IMR-90 (cell line): ENCODE results near the gene FAM131B. TPM values are rescaled to one million over a fixed set of nuclear protein-coding genes. Genes with fewer than 3 reads are reported as not detected.

Experiments used
- ATAC-seq: fragments of 200-7000 bp; cut with Tn5 transposase; 2 replicates; pipeline ENCODE4 v1.9.1; 2020; ENCODE audit warnings: low read depth, mild to moderate bottlenecking, moderate library complexity
- BruUV-seq: library from RNA; stranded (reverse); fragments of 400-500 nt; replicated peaks from 2 replicates; lab custom pipeline; 2021; lab: Mats Ljungman, UMichigan
- CTCF ChIA-PET: fragments of 300-600 bp; formaldehyde crosslinking; extraction: SDS; loops from one replicate; lab custom pipeline; 2021; ENCODE audit warnings: antibody characterized with exemption; lab: Yijun Ruan, JAX
- POLR2A ChIA-PET: fragments of 300-600 bp; sonication (Branson Sonifier 250); formaldehyde crosslinking; loops from one replicate; lab custom pipeline; 2022; ENCODE audit warnings: antibody characterized with exemption; ENCODE audit not compliant: unreplicated experiment; lab: Charles Lee
- DNase-seq: peaks from one replicate; pipeline ENCODE4 v3.0.0; 2013
- H2AFZ ChIP-seq: replicated peaks from 2 replicates; pipeline ENCODE3; 2013; ENCODE audit warnings: low read length, mild to moderate bottlenecking; ENCODE audit not compliant: poor library complexity
- H2AK5ac ChIP-seq: 2 replicates; pipeline ENCODE4 v1.6.1; 2013; ENCODE audit warnings: low read depth, low read length, inconsistent platforms
- H2AK9ac ChIP-seq: replicated peaks from 2 replicates; pipeline ENCODE3; 2013; ENCODE audit warnings: mild to moderate bottlenecking, low read depth, low read length, moderate library complexity; ENCODE audit not compliant: poor library complexity
- H2BK120ac ChIP-seq: 2 replicates; pipeline ENCODE4 v1.6.1; 2013; ENCODE audit warnings: low read depth, low read length, inconsistent platforms
- H2BK15ac ChIP-seq: 3 replicates; pipeline ENCODE4 v1.6.1; 2013; ENCODE audit warnings: low read depth, low read length, inconsistent platforms
- H2BK20ac ChIP-seq: 2 replicates; pipeline ENCODE4 v1.6.1; 2013; ENCODE audit warnings: low read depth, mild to moderate bottlenecking, inconsistent platforms, low read length, moderate library complexity
- H2BK5ac ChIP-seq: 2 replicates; pipeline ENCODE4 v1.6.1; 2013; ENCODE audit warnings: mild to moderate bottlenecking, low read depth, low read length, inconsistent platforms; ENCODE audit not compliant: poor library complexity, severe bottlenecking
- H3K14ac ChIP-seq: replicated peaks from 2 replicates; pipeline ENCODE4 v1.6.1; 2013; ENCODE audit warnings: low read depth, low read length, inconsistent platforms
- H3K18ac ChIP-seq: 2 replicates; pipeline ENCODE4 v1.6.1; 2013; ENCODE audit warnings: low read depth, low read length, control low read depth
- H3K23ac ChIP-seq: 2 replicates; pipeline ENCODE4 v1.6.1; 2013; ENCODE audit warnings: low read depth, low read length, inconsistent platforms
- H3K27ac ChIP-seq: 2 replicates; pipeline ENCODE4 v1.5.1; 2013; ENCODE audit warnings: mild to moderate bottlenecking, control low read depth, low read length; ENCODE audit not compliant: insufficient read depth
- H3K27me3 ChIP-seq: 2 replicates; pipeline ENCODE4 v1.6.1; 2013; ENCODE audit warnings: low read length; ENCODE audit not compliant: control insufficient read depth, insufficient read depth
- H3K36me3 ChIP-seq: 2 replicates; pipeline ENCODE4 v1.6.1; 2013; ENCODE audit warnings: low read length, mixed read lengths; ENCODE audit not compliant: control insufficient read depth, insufficient read depth
- H3K4ac ChIP-seq: 2 replicates; pipeline ENCODE4 v1.6.1; 2013; ENCODE audit warnings: low read depth, low read length, inconsistent platforms
- H3K4me1 ChIP-seq: 2 replicates; pipeline ENCODE4 v1.6.1; 2013; ENCODE audit warnings: low read length, mixed read lengths; ENCODE audit not compliant: control insufficient read depth, insufficient read depth
- H3K4me2 ChIP-seq: 2 replicates; pipeline ENCODE4 v1.6.1; 2013; ENCODE audit warnings: low read depth, mild to moderate bottlenecking, control low read depth, low read length, moderate library complexity
- H3K4me3 ChIP-seq: 2 replicates; pipeline ENCODE4 v1.5.1; 2013; ENCODE audit warnings: low read depth, mild to moderate bottlenecking, control low read depth, low read length, moderate library complexity; ENCODE audit not compliant: insufficient read depth
- H3K56ac ChIP-seq: 2 replicates; pipeline ENCODE4 v1.6.1; 2013; ENCODE audit warnings: low read length, inconsistent platforms; ENCODE audit not compliant: insufficient read depth; ENCODE audit errors: extremely low read depth
- H3K79me1 ChIP-seq, 2 experiments: 2 replicates each; pipeline ENCODE4 v1.6.1; 2013; ENCODE audit warnings: low read length in 2 of 2, inconsistent platforms in 1 of 2, low read depth in 1 of 2
- H3K9ac ChIP-seq: 2 replicates; pipeline ENCODE4 v1.6.1; 2013; ENCODE audit warnings: low read depth, low read length, control low read depth
- H3K9me1 ChIP-seq: 2 replicates; pipeline ENCODE4 v1.6.1; 2013; ENCODE audit warnings: low read length, inconsistent platforms; ENCODE audit not compliant: insufficient read depth
- H3K9me3 ChIP-seq: 2 replicates; pipeline ENCODE4 v1.6.1; 2013; ENCODE audit warnings: low read length; ENCODE audit not compliant: control insufficient read depth, insufficient read depth
- H4K20me1 ChIP-seq: 2 replicates; pipeline ENCODE4 v1.6.1; 2013; ENCODE audit warnings: low read length, inconsistent platforms; ENCODE audit not compliant: insufficient read depth
- H4K5ac ChIP-seq: 2 replicates; pipeline ENCODE4 v1.6.1; 2013; ENCODE audit warnings: mild to moderate bottlenecking, low read depth, low read length, control low read depth
- H4K8ac ChIP-seq, 2 experiments: 2 replicates each; pipeline ENCODE4 v1.6.1; 2013; ENCODE audit warnings: low read depth in 2 of 2, low read length in 2 of 2, control low read depth in 1 of 2, inconsistent platforms in 1 of 2
- H4K91ac ChIP-seq: 2 replicates; pipeline ENCODE4 v1.6.1; 2013; ENCODE audit warnings: low read depth, low read length, inconsistent platforms; ENCODE audit not compliant: insufficient read depth
- BHLHE40 ChIP-seq: fragments of 150-350 bp; IDR thresholded peaks from 2 replicates; pipeline ENCODE4 v1.6.1; 2016; ENCODE audit warnings: mild to moderate bottlenecking, low read depth, low read length
- CEBPB ChIP-seq: IDR thresholded peaks from 2 replicates; pipeline ENCODE4 v1.6.1; 2012; ENCODE audit warnings: low read depth, low read length, improper control_type of control experiment
- CHD1 ChIP-seq: IDR thresholded peaks from 2 replicates; pipeline ENCODE4 v1.6.1; 2012; ENCODE audit warnings: low read depth, low read length, improper control_type of control experiment
- CTCF ChIP-seq: conservative IDR thresholded peaks from 2 replicates; pipeline ENCODE4 v1.5.1; 2012; ENCODE audit warnings: mild to moderate bottlenecking, low read depth, low read length, improper control_type of control experiment
- ELK1 ChIP-seq: fragments of 150-350 bp; IDR thresholded peaks from 2 replicates; pipeline ENCODE4 v1.6.1; 2016; ENCODE audit warnings: low read depth, mild to moderate bottlenecking, low read length, moderate library complexity, borderline replicate concordance
- MAFK ChIP-seq: IDR thresholded peaks from 2 replicates; pipeline ENCODE4 v1.6.1; 2012; ENCODE audit warnings: low read depth, low read length, improper control_type of control experiment
- MAZ ChIP-seq: IDR thresholded peaks from 2 replicates; pipeline ENCODE4 v1.6.1; 2012; ENCODE audit warnings: low read depth, mild to moderate bottlenecking, low read length, improper control_type of control experiment, moderate library complexity, borderline replicate concordance
- MXI1 ChIP-seq: IDR thresholded peaks from 2 replicates; pipeline ENCODE4 v1.6.1; 2012; ENCODE audit warnings: low read depth, mild to moderate bottlenecking, low read length, moderate library complexity, borderline replicate concordance
- NFE2L2 ChIP-seq: fragments of 150-350 bp; IDR thresholded peaks from 2 replicates; pipeline ENCODE4 v1.6.1; 2016; ENCODE audit warnings: low read depth, mild to moderate bottlenecking, low read length
- POLR2A ChIP-seq: IDR thresholded peaks from 2 replicates; pipeline ENCODE4 v1.6.1; 2012; ENCODE audit warnings: mild to moderate bottlenecking, low read depth, low read length
- RAD21 ChIP-seq: IDR thresholded peaks from 2 replicates; pipeline ENCODE4 v1.6.1; 2012; ENCODE audit warnings: low read length, improper control_type of control experiment
- RCOR1 ChIP-seq: IDR thresholded peaks from 2 replicates; pipeline ENCODE4 v1.6.1; 2012; ENCODE audit warnings: mild to moderate bottlenecking, low read length, improper control_type of control experiment; ENCODE audit not compliant: insufficient replicate concordance
- RFX5 ChIP-seq: IDR thresholded peaks from 2 replicates; pipeline ENCODE4 v1.8.0; 2012; ENCODE audit warnings: low read depth, mild to moderate bottlenecking, low read length, moderate library complexity
- SMC3 ChIP-seq: fragments of 150-350 bp; IDR thresholded peaks from 2 replicates; pipeline ENCODE4 v1.6.1; 2016; ENCODE audit warnings: low read depth, mild to moderate bottlenecking, antibody characterized with exemption, low read length, moderate library complexity
- USF2 ChIP-seq: fragments of 150-350 bp; IDR thresholded peaks from 2 replicates; pipeline ENCODE4 v1.6.1; 2017; ENCODE audit warnings: mild to moderate bottlenecking, antibody characterized with exemption, low read length, low read depth
- WGBS, 2 experiments: methylation state at CpG; one replicate each; pipeline versions ENCODE4 v1.1.5 to v1.1.7; 2013; ENCODE audit warnings: missing lambda C conversion rate in 2 of 2; ENCODE audit not compliant: insufficient read length in 1 of 2; ENCODE audit errors: extremely low coverage in 2 of 2; 5-methylcytosine and 5-hydroxymethylcytosine counted together
- dilution Hi-C: fragments of 300-500 bp; cut with HindIII; formaldehyde crosslinking; loops from one replicate; pipeline ENCODE4 v1.14.3; 2018; ENCODE audit warnings: low sequenced_read_pairs; ENCODE audit not compliant: unreplicated experiment
- in situ Hi-C: fragments of 300-500 bp; cut with MboI; formaldehyde crosslinking; loops from 3 replicates; pipeline ENCODE4 v1.14.3; 2019; ENCODE audit warnings: low sequenced_read_pairs, inconsistent platforms, mixed read lengths
- intact Hi-C: fragments of 100-400 bp; cut with micrococcal nuclease; formaldehyde crosslinking; loops from 2 replicates; pipeline ENCODE4 v1.10.0; 2022
- polyA plus RNA-seq, 3 experiments: library from polyadenylated mRNA; depleted of rRNA; stranded (reverse); fragments of >200 nt; gene quantifications; 2 replicates each; pipeline ENCODE4 v1.2.3, GENCODE V29; 2012; ENCODE audit warnings: low replicate concordance in 1 of 3
- total RNA-seq: library from RNA; depleted of rRNA; stranded (reverse); fragments of >200 nt; gene quantifications from 2 replicates; pipeline ENCODE4 v1.2.3, GENCODE V29; 2012

FAM131B gene
- total and polyA plus RNA-seq, 2 of the 4 experiments (the other 2 are of a cell fraction) = 3.4 to 4.3 TPM

- H3K56ac ChIP-seq = no peak overlapping the region
- no peak overlapping the region for H4K5ac ChIP-seq
- H3K9me3 ChIP-seq = no peaks in the 10 kb centered on the region
- DNase-seq (no peak), ATAC-seq (no peak)
- ChIA-PET POLR2A (no interaction called here), CTCF (no interaction called here)
- peaks cover 17 to 35% of the 10 kb centered on the region in 2 experiments for H3K79me1 ChIP-seq
- intact Hi-C loops (no loop called here), dilution Hi-C loops (no loop called here), in situ Hi-C loops (no loop called here)
- H2BK15ac ChIP-seq = no peak overlapping the region
- H2AK5ac ChIP-seq = no peak overlapping the region
- no peak overlapping the region for H3K9ac ChIP-seq
- H2BK120ac ChIP-seq = no peak overlapping the region
- peaks cover 18% of the 10 kb centered on the region for H4K20me1 ChIP-seq
- TF ChIP-seq SMC3 (no peak), POLR2A (no peak), RCOR1 (no peak), NFE2L2 (no peak), BHLHE40 (no peak), CHD1 (no peak), CEBPB (no peak), MAZ (no peak), RFX5 (no peak), USF2 (no peak), MAFK (no peak), MXI1 (no peak), CTCF (no peak), ELK1 (no peak), RAD21 (no peak)
- no peak overlapping the region for H4K91ac ChIP-seq
- no peak overlapping the region for H2AFZ ChIP-seq
- peaks cover 11% of the 10 kb centered on the region for H3K4me1 ChIP-seq
- H3K23ac ChIP-seq = no peak overlapping the region
- H3K4ac ChIP-seq = no peak overlapping the region
- no peak overlapping the region for H3K14ac ChIP-seq
- no peak overlapping the region for H4K8ac ChIP-seq
- H3K4me2 ChIP-seq = no peak overlapping the region
- no peak overlapping the region for H2BK5ac ChIP-seq
- peaks cover 47% of the 10 kb centered on the region for H3K36me3 ChIP-seq
- no peak overlapping the region for H3K18ac ChIP-seq
- H3K9me1 ChIP-seq = peaks cover 12% of the 10 kb centered on the region
- H3K27ac ChIP-seq = no peak overlapping the region
- H2AK9ac ChIP-seq = no peak overlapping the region
- WGBS, 2 experiments = 97% methylated on average over 8 of the region's 10 CpGs; no CpG with 5 or more reads in 1 of the 2 experiments
- no peak overlapping the region for H2BK20ac ChIP-seq
- H3K27me3 ChIP-seq = no peaks in the 10 kb centered on the region
- no peak overlapping the region for H3K4me3 ChIP-seq
- no TSS peak for BruUV-seq
These were observed 58.8 kb downstream of the FAM131B start for GRCh38 chr7:143303733-143304132.
